HG02973 (cell line): Measurements from ENCODE around the gene AGPS.
"Not testable (repeated sequence)": the region's sequence is repeated elsewhere in the genome, so short reads cannot be mapped to it uniquely, and the experiment has no call there.

ENCODE experiments used
- ATAC-seq: cut with Tn5 transposase; IDR thresholded peaks from one replicate; pipeline ENCODE4 v1.9.1; 2021; ENCODE audit warnings: moderate library complexity; ENCODE audit not compliant: unreplicated experiment

Gene AGPS

GRCh38 chr2:177547772-177548171 is 155.2 kb downstream of the AGPS start:
- no peak for ATAC-seq

DNA sequence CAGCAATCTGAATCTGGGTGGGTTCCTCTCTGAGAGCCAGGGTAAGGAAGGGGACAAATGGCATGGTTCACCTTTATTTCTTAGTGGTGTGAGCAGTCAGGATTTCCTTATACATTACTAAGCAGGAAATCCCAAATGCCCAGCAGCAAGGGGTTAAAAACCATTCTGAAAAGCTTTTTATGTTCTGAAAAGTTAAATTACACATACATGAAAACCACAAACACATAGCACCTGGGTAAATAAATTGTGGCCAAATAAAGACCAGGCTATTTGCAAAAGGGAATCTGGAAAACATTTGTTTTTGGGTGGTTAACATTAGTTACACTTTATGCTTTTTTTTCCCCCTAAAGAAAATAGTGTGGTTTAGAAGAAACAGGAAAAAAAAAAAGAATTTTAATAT is 156.1 kb downstream of the AGPS start:
- no peak for ATAC-seq

GRCh38 chr2:177549171-177549570 is 156.6 kb downstream of the AGPS start:
- no peak for ATAC-seq

GRCh38 chr2:177550264-177551200 is 158.0 kb downstream of the AGPS start:
- no peak for ATAC-seq

DNA sequence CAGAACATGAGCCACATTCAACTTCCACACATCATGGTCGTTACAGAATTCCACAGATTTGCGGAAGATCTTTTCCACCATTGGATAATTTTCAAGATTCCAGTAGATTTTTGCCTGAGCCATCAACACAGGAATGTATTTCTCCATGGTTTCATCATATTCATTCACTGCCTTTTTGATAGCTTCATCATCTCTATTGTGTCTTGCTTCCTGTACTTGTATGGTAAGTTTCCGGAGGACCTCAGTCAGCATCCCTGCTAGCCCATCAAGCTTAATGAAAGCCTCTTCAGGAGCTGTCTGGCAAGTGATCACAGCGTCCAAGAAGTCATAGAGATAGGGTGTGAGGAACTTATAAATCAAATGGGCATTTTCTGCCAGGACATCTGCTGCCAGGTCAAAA is 158.8 kb downstream of the AGPS start:
- not testable (repeated sequence) for ATAC-seq

DNA sequence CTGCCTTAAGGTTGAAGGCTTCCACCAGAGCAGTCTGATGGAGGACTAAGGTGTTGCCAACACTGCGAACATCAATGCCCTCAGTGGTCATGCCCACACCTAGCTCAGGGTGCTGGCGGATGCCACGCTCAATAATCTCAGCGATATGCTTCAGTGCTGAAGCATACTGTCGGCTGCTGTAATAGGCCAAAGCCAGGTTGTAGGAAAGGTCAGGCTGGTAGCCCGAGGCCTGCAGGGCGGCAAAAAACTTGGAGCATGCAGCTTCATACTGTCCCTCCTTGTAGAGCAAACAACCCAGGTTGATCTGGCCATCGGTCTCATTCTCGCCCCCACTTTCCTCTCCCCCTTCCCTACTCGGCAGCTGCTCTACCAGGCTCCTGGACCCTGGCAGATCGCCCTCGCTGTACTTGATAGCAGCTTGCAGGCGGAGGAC is 159.4 kb downstream of the AGPS start:
- ATAC-seq, result no peak

DNA sequence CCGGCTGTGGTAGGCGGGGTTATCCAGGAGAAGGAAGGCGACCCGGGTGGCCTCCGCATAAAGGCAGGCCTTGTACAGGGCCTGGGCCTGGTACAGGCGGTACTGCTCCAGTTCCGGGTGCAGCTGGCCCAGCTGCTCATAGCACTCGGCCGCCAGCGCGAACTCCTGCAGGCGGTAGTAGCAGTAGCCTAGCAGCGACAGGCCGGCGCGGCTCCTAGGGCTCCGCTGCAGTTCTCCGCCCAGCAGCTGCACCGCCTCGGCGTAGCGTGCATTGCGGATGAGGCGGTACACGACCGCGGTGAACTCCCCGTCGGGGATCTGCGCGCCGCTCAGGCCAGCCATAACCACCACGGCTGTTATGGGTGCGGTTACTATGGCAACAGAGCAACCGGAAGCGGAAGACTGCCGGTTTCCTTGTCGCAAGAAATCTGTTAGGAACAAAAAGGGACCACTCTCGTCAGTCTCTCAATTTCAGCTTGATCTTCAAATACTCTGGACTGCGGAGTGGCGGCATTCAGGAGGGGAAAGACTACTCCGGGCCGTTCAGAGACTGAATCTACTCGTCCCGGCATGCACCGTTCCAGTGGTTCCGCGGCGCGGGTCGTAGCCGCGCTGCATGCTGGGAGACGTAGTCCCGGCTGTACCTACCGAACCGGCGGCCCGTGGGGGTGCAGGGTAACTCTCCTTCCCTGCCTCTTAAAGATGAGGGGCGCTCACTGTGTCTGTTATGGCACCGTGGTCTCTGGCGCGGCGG is 160.0 kb downstream of the AGPS start:
- peak; percentile 94 for ATAC-seq

DNA sequence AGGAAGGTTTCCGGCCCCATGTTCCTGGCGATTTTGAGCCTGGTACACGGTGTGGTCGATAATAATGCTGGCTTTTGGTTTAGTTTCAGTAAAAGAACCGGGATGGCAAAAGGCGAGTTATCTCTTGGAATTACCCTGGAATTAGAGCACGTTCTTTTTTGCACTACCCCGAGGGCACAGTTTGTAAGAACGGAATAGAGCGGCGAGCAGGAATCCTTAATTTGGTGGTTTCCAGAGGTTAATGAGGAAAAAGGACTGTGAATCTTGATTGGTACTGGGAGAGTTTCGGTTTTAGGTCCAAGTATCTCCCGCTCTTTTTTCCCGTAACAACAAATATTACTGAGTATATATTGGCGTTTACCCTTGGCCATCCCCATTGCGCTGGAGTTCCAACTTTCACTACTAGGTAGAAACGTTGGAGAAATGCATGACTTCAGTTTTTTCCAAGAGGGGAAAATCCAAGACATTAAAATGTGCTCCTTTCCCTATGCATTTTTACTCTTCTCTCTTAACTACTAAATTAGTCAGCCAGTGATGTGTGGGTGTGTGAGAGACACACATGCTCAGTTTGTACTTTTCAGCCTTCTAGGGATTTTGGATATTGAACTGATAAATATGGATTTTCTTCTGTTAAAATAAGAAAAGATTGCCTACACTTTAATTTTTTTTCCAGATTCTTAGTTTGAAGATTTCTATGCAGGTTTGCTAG is 160.8 kb downstream of the AGPS start:
- ATAC-seq, result no peak

DNA sequence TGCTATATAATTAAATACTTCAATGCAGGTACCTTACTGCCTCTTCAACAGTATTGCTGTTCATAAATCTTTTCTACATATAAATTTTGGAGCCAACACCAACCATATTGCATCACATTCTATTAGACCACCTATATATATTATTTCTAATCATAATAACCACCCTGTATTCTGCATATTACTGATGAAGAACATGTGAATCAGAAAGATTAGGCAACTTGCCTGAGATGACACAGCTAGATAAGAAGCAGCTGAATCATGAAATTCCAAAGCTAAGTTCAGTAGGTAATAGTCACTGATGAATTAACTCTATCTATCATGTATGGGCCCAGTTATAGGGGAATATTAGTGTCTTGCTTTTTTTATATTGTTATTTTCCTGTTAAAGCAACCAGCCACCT is 161.8 kb downstream of the AGPS start:
- no peak for ATAC-seq

GRCh38 chr2:177556153-177556552 is 163.6 kb downstream of the AGPS start:
- no peak for ATAC-seq

DNA sequence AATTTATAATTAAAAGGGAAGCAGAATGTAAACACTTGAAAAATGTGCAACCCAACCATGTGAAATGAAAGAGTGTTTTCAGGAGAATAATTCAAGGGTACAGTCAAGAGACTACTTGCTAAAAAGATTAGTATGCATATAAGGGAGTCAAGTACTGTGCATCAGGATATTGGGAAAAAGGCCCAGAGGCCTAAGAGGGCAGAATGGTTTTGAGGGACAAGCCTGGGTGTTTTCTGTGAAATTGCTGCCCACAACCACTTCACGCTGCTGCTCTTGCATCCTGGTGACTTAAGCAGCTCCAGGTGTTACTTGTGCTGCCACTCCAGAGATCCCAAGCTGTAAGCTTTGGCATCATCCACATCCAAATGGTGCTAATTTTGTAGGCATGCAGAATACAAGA is 165.2 kb downstream of the AGPS start:
- no peak for ATAC-seq

DNA sequence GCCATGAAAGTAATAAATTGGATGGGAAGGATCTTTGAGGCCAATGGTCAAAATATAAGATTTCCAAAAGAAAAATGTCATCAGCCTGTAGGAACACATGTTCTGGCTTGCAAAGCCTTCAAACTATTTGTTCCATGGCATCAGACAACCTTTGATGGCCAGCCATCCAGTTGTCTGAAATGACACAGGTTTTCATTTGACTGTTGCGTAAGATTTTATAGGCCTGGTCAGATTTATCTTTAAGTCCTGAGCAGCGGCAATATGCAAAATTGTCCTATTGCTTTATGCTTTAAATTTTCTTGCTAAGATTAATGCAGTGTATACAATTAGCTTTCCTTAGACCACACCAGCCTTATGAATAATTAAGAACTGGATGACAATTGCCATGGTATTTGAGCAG is 167.1 kb downstream of the AGPS start:
- ATAC-seq, result no peak

DNA sequence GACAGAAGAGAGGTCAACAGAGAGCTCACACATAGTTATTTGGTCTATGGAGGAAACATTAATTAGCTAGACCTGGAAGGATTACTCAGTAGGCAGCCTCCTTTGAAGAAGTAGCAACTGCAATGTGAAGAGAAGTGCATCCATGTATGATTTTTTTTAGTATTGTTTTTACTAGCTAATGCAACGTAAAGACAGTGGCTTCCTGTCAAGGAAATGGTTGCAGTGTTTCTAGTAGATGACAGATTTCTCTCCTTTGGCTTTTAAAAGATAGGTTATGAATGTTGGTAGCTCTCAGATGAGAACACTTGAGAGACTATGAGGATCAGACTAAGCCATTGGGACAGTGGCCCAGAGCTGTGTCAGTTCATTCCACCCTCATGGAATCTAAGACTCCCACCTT is 175.8 kb downstream of the AGPS start:
- no peak for ATAC-seq

- no peak for ATAC-seq
Measured at GRCh38 chr2:177568893-177569292, 176.3 kb downstream of the AGPS start.

GRCh38 chr2:177572236-177572671 is 179.7 kb downstream of the AGPS start:
- ATAC-seq, result no peak

GRCh38 chr2:177573120-177573519 is 180.5 kb downstream of the AGPS start:
- ATAC-seq, result no peak

DNA sequence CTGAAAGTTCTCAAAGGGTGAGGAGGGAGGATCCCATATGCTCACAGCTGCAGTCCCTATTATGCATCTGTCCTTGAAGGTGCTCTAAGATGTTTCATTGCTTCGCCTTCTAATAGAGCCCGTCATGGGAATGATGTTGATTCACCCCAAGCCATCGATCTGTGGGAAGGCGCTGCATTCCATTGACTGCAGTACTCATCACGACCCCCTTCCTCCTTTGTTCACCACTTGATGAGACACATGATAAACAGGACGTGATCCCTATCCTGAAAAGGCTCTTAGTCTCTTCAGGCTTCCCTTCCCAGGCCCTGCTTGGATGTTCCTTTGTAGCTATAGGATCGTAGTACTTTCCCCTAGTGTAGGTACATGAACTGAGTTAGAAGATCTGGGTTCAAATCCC is 181.8 kb downstream of the AGPS start:
- no peak for ATAC-seq

DNA sequence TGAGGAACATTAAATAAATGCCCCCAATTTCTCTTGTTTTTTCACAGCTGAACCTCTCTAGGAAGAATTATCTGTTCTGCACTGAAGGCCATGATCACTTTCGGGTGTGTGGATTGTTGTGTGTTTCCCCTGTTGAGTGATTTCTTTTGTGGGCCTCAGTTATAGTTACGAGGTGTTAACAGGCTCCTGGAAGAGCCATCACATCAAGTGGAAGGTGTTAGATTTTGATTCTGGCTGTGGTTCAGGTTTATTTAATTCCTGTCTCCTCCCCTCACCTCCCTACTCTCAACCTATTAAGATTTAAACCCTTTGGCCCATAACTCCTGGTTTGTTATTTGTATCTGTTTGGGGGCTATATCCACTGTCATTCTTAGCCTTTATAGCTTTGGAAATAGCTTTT is 182.8 kb downstream of the AGPS start:
- no peak for ATAC-seq

GRCh38 chr2:177577075-177577474 is 184.5 kb downstream of the AGPS start:
- ATAC-seq, result no peak

- ATAC-seq, result no peak
Measured at GRCh38 chr2:177578454-177578853, 185.9 kb downstream of the AGPS start.

DNA sequence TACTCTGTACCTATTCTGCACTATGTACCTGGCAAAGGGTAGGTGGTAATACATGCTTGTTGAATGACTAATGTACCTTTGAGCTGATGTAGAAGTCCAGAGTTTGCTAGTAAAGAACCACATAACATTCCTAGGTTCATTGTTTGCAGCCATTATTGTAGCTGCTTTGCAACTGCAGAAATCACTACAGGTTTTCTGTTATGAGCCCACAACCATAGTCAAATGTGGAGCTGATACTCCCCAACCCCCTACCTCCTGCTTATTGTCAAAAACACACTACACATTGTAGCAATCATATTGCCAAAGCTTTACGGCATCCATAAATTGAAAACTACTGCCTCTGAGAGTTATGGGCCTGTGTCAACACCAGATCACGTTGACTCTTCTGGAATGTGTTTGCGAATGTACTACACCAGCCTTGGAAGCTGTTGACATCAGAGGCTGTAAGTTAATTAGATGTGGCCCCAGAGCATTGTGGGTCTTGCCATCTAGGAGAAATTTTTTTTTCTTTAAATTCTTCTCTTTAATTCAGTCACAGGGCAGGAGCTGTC is 187.0 kb downstream of the AGPS start:
- no peak for ATAC-seq
